IMR-90 (cell line): ENCODE data around the gene ZNF112. TPM values are rescaled to one million over a fixed set of nuclear protein-coding genes. Genes with fewer than 3 reads are reported as not detected.

Experiments
- ATAC-seq: fragments of 200-7000 bp; cut with Tn5 transposase; 2 replicates; pipeline ENCODE4 v1.9.1; 2020; ENCODE audit warnings: low read depth, mild to moderate bottlenecking, moderate library complexity
- BruUV-seq: library from RNA; stranded (reverse); fragments of 400-500 nt; replicated peaks from 2 replicates; lab custom pipeline; 2021; lab: Mats Ljungman, UMichigan
- CTCF ChIA-PET: fragments of 300-600 bp; formaldehyde crosslinking; extraction: SDS; loops from one replicate; lab custom pipeline; 2021; ENCODE audit warnings: antibody characterized with exemption; lab: Yijun Ruan, JAX
- POLR2A ChIA-PET: fragments of 300-600 bp; sonication (Branson Sonifier 250); formaldehyde crosslinking; loops from one replicate; lab custom pipeline; 2022; ENCODE audit warnings: antibody characterized with exemption; ENCODE audit not compliant: unreplicated experiment; lab: Charles Lee
- DNase-seq: peaks from one replicate; pipeline ENCODE4 v3.0.0; 2013
- H2AFZ ChIP-seq: replicated peaks from 2 replicates; pipeline ENCODE3; 2013; ENCODE audit warnings: low read length, mild to moderate bottlenecking; ENCODE audit not compliant: poor library complexity
- H2AK5ac ChIP-seq: 2 replicates; pipeline ENCODE4 v1.6.1; 2013; ENCODE audit warnings: low read depth, low read length, inconsistent platforms
- H2AK9ac ChIP-seq: replicated peaks from 2 replicates; pipeline ENCODE3; 2013; ENCODE audit warnings: mild to moderate bottlenecking, low read depth, low read length, moderate library complexity; ENCODE audit not compliant: poor library complexity
- H2BK120ac ChIP-seq: 2 replicates; pipeline ENCODE4 v1.6.1; 2013; ENCODE audit warnings: low read depth, low read length, inconsistent platforms
- H2BK15ac ChIP-seq: 3 replicates; pipeline ENCODE4 v1.6.1; 2013; ENCODE audit warnings: low read depth, low read length, inconsistent platforms
- H2BK20ac ChIP-seq: 2 replicates; pipeline ENCODE4 v1.6.1; 2013; ENCODE audit warnings: low read depth, mild to moderate bottlenecking, inconsistent platforms, low read length, moderate library complexity
- H2BK5ac ChIP-seq: 2 replicates; pipeline ENCODE4 v1.6.1; 2013; ENCODE audit warnings: mild to moderate bottlenecking, low read depth, low read length, inconsistent platforms; ENCODE audit not compliant: poor library complexity, severe bottlenecking
- H3K14ac ChIP-seq: replicated peaks from 2 replicates; pipeline ENCODE4 v1.6.1; 2013; ENCODE audit warnings: low read depth, low read length, inconsistent platforms
- H3K18ac ChIP-seq: 2 replicates; pipeline ENCODE4 v1.6.1; 2013; ENCODE audit warnings: low read depth, low read length, control low read depth
- H3K23ac ChIP-seq: 2 replicates; pipeline ENCODE4 v1.6.1; 2013; ENCODE audit warnings: low read depth, low read length, inconsistent platforms
- H3K27ac ChIP-seq: 2 replicates; pipeline ENCODE4 v1.5.1; 2013; ENCODE audit warnings: mild to moderate bottlenecking, control low read depth, low read length; ENCODE audit not compliant: insufficient read depth
- H3K27me3 ChIP-seq: 2 replicates; pipeline ENCODE4 v1.6.1; 2013; ENCODE audit warnings: low read length; ENCODE audit not compliant: control insufficient read depth, insufficient read depth
- H3K36me3 ChIP-seq: 2 replicates; pipeline ENCODE4 v1.6.1; 2013; ENCODE audit warnings: low read length, mixed read lengths; ENCODE audit not compliant: control insufficient read depth, insufficient read depth
- H3K4ac ChIP-seq: 2 replicates; pipeline ENCODE4 v1.6.1; 2013; ENCODE audit warnings: low read depth, low read length, inconsistent platforms
- H3K4me1 ChIP-seq: 2 replicates; pipeline ENCODE4 v1.6.1; 2013; ENCODE audit warnings: low read length, mixed read lengths; ENCODE audit not compliant: control insufficient read depth, insufficient read depth
- H3K4me2 ChIP-seq: 2 replicates; pipeline ENCODE4 v1.6.1; 2013; ENCODE audit warnings: low read depth, mild to moderate bottlenecking, control low read depth, low read length, moderate library complexity
- H3K4me3 ChIP-seq: 2 replicates; pipeline ENCODE4 v1.5.1; 2013; ENCODE audit warnings: low read depth, mild to moderate bottlenecking, control low read depth, low read length, moderate library complexity; ENCODE audit not compliant: insufficient read depth
- H3K56ac ChIP-seq: 2 replicates; pipeline ENCODE4 v1.6.1; 2013; ENCODE audit warnings: low read length, inconsistent platforms; ENCODE audit not compliant: insufficient read depth; ENCODE audit errors: extremely low read depth
- H3K79me1 ChIP-seq, 2 experiments: 2 replicates each; pipeline ENCODE4 v1.6.1; 2013; ENCODE audit warnings: low read length in 2 of 2, inconsistent platforms in 1 of 2, low read depth in 1 of 2
- H3K9ac ChIP-seq: 2 replicates; pipeline ENCODE4 v1.6.1; 2013; ENCODE audit warnings: low read depth, low read length, control low read depth
- H3K9me1 ChIP-seq: 2 replicates; pipeline ENCODE4 v1.6.1; 2013; ENCODE audit warnings: low read length, inconsistent platforms; ENCODE audit not compliant: insufficient read depth
- H3K9me3 ChIP-seq: 2 replicates; pipeline ENCODE4 v1.6.1; 2013; ENCODE audit warnings: low read length; ENCODE audit not compliant: control insufficient read depth, insufficient read depth
- H4K20me1 ChIP-seq: 2 replicates; pipeline ENCODE4 v1.6.1; 2013; ENCODE audit warnings: low read length, inconsistent platforms; ENCODE audit not compliant: insufficient read depth
- H4K5ac ChIP-seq: 2 replicates; pipeline ENCODE4 v1.6.1; 2013; ENCODE audit warnings: mild to moderate bottlenecking, low read depth, low read length, control low read depth
- H4K8ac ChIP-seq, 2 experiments: 2 replicates each; pipeline ENCODE4 v1.6.1; 2013; ENCODE audit warnings: low read depth in 2 of 2, low read length in 2 of 2, control low read depth in 1 of 2, inconsistent platforms in 1 of 2
- H4K91ac ChIP-seq: 2 replicates; pipeline ENCODE4 v1.6.1; 2013; ENCODE audit warnings: low read depth, low read length, inconsistent platforms; ENCODE audit not compliant: insufficient read depth
- BHLHE40 ChIP-seq: fragments of 150-350 bp; IDR thresholded peaks from 2 replicates; pipeline ENCODE4 v1.6.1; 2016; ENCODE audit warnings: mild to moderate bottlenecking, low read depth, low read length
- CEBPB ChIP-seq: IDR thresholded peaks from 2 replicates; pipeline ENCODE4 v1.6.1; 2012; ENCODE audit warnings: low read depth, low read length, improper control_type of control experiment
- ELK1 ChIP-seq: fragments of 150-350 bp; IDR thresholded peaks from 2 replicates; pipeline ENCODE4 v1.6.1; 2016; ENCODE audit warnings: low read depth, mild to moderate bottlenecking, low read length, moderate library complexity, borderline replicate concordance
- FOS ChIP-seq: fragments of 150-350 bp; IDR thresholded peaks from 2 replicates; pipeline ENCODE4 v1.6.1; 2016; ENCODE audit warnings: low read depth, low read length
- MAZ ChIP-seq: IDR thresholded peaks from 2 replicates; pipeline ENCODE4 v1.6.1; 2012; ENCODE audit warnings: low read depth, mild to moderate bottlenecking, low read length, improper control_type of control experiment, moderate library complexity, borderline replicate concordance
- NFE2L2 ChIP-seq: fragments of 150-350 bp; IDR thresholded peaks from 2 replicates; pipeline ENCODE4 v1.6.1; 2016; ENCODE audit warnings: low read depth, mild to moderate bottlenecking, low read length
- POLR2A ChIP-seq: IDR thresholded peaks from 2 replicates; pipeline ENCODE4 v1.6.1; 2012; ENCODE audit warnings: mild to moderate bottlenecking, low read depth, low read length
- RAD21 ChIP-seq: IDR thresholded peaks from 2 replicates; pipeline ENCODE4 v1.6.1; 2012; ENCODE audit warnings: low read length, improper control_type of control experiment
- RCOR1 ChIP-seq: IDR thresholded peaks from 2 replicates; pipeline ENCODE4 v1.6.1; 2012; ENCODE audit warnings: mild to moderate bottlenecking, low read length, improper control_type of control experiment; ENCODE audit not compliant: insufficient replicate concordance
- USF2 ChIP-seq: fragments of 150-350 bp; IDR thresholded peaks from 2 replicates; pipeline ENCODE4 v1.6.1; 2017; ENCODE audit warnings: mild to moderate bottlenecking, antibody characterized with exemption, low read length, low read depth
- WGBS, 2 experiments: methylation state at CpG; one replicate each; pipeline versions ENCODE4 v1.1.5 to v1.1.7; 2013; ENCODE audit warnings: missing lambda C conversion rate in 2 of 2; ENCODE audit not compliant: insufficient read length in 1 of 2; ENCODE audit errors: extremely low coverage in 2 of 2; 5-methylcytosine and 5-hydroxymethylcytosine counted together
- dilution Hi-C: fragments of 300-500 bp; cut with HindIII; formaldehyde crosslinking; loops from one replicate; pipeline ENCODE4 v1.14.3; 2018; ENCODE audit warnings: low sequenced_read_pairs; ENCODE audit not compliant: unreplicated experiment
- in situ Hi-C: fragments of 300-500 bp; cut with MboI; formaldehyde crosslinking; loops from 3 replicates; pipeline ENCODE4 v1.14.3; 2019; ENCODE audit warnings: low sequenced_read_pairs, inconsistent platforms, mixed read lengths
- intact Hi-C: fragments of 100-400 bp; cut with micrococcal nuclease; formaldehyde crosslinking; loops from 2 replicates; pipeline ENCODE4 v1.10.0; 2022
- polyA plus RNA-seq, 3 experiments: library from polyadenylated mRNA; depleted of rRNA; stranded (reverse); fragments of >200 nt; gene quantifications; 2 replicates each; pipeline ENCODE4 v1.2.3, GENCODE V29; 2012; ENCODE audit warnings: low replicate concordance in 1 of 3
- total RNA-seq: library from RNA; depleted of rRNA; stranded (reverse); fragments of >200 nt; gene quantifications from 2 replicates; pipeline ENCODE4 v1.2.3, GENCODE V29; 2012
- TF ChIP-seq, protein P1 (sequence below): conservative IDR thresholded peaks from 2 replicates; pipeline ENCODE4 v1.5.1; 2012; ENCODE audit warnings: mild to moderate bottlenecking, low read depth, low read length, improper control_type of control experiment

The ZNF112 gene
- total and polyA plus RNA-seq, 2 of the 4 experiments (the other 2 are of a cell fraction), result 2.1 to 7.7 TPM

DNA sequence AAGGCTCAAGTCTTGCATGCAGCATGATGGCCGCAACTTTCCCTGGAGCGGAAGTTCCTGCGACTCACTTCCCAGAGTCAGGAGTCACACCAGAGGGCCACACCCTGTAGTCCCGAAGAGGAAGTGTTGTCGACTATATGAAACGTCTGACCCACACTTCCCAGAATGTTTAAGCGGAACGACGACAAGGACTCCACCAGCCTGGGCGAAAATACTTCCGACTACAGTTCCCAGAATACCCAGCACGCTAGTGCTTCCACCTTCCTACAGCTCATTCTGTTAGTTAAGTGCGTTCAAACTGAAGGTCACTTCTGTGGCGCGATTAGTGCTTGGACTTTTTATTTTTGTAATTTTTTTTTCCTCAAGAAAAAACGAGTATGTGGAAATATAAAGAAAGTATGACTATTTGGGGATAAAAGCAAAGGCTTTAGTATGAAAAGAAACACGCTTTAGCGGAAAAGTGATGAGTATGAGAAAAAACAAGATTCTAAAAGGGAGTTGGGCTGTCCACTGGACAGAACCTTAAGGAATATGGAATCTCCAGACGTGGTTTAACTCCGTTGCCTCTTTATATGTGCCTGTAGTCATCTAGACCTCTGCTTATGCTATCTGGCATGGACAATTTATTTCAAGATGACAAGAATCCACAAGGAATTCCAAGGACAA lies 15.5 kb upstream of the ZNF112 start:
- Histone ChIP-seq H3K79me1 (no peaks in the 10 kb centered on the region), H2AK5ac (no peak overlapping the region), H2AK9ac (no peak overlapping the region), H3K4ac (no peak overlapping the region), H2BK20ac (no peak overlapping the region), H3K27me3 (no peaks in the 10 kb centered on the region), H3K23ac (no peak overlapping the region), H2BK15ac (no peak overlapping the region), H3K4me2 (no peak overlapping the region), H4K20me1 (no peaks in the 10 kb centered on the region), H2BK5ac (no peak overlapping the region), H3K4me1 (no peaks in the 10 kb centered on the region), H4K8ac (no peak overlapping the region), H3K36me3 (no peaks in the 10 kb centered on the region), H2BK120ac (no peak overlapping the region), H3K18ac (no peak overlapping the region), H3K9me1 (no peaks in the 10 kb centered on the region), H3K27ac (no peak overlapping the region), H3K9ac (no peak overlapping the region), H2AFZ (no peak overlapping the region), H3K56ac (no peak overlapping the region), H4K91ac (no peak overlapping the region), H3K14ac (no peak overlapping the region), H3K4me3 (no peak overlapping the region), H3K9me3 (no peaks in the 10 kb centered on the region; the same call in 1 of the 2 replicates), H4K5ac (no peak overlapping the region)
- ChIA-PET POLR2A (no interaction called here), CTCF (no interaction called here)
- no peak for DNase-seq
- dilution Hi-C loops (no loop called here), intact Hi-C loops (no loop called here), in situ Hi-C loops (no loop called here)
- no TSS peak for BruUV-seq
- ATAC-seq, result no peak
- 67% methylated on average over 1 of the region's 20 CpGs; no CpG with 5 or more reads in 1 of the 2 experiments for WGBS, 2 experiments
- no peak for TF ChIP-seq CEBPB
- TF ChIP-seq ELK1, result no peak
- TF ChIP-seq RAD21, result no peak
- TF ChIP-seq RCOR1, result no peak
- no peak for TF ChIP-seq USF2
- TF ChIP-seq POLR2A, result no peak
- TF ChIP-seq, protein P1, sequence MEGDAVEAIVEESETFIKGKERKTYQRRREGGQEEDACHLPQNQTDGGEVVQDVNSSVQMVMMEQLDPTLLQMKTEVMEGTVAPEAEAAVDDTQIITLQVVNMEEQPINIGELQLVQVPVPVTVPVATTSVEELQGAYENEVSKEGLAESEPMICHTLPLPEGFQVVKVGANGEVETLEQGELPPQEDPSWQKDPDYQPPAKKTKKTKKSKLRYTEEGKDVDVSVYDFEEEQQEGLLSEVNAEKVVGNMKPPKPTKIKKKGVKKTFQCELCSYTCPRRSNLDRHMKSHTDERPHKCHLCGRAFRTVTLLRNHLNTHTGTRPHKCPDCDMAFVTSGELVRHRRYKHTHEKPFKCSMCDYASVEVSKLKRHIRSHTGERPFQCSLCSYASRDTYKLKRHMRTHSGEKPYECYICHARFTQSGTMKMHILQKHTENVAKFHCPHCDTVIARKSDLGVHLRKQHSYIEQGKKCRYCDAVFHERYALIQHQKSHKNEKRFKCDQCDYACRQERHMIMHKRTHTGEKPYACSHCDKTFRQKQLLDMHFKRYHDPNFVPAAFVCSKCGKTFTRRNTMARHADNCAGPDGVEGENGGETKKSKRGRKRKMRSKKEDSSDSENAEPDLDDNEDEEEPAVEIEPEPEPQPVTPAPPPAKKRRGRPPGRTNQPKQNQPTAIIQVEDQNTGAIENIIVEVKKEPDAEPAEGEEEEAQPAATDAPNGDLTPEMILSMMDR, result no peak
- no peak for TF ChIP-seq BHLHE40
- no peak for TF ChIP-seq MAZ
- TF ChIP-seq FOS, result no peak
- no peak for TF ChIP-seq NFE2L2
